D721Med (cell line): ENCODE data around the gene PDE11A.
"Not testable (repeated sequence)": the region's sequence is repeated elsewhere in the genome, so short reads cannot be mapped to it uniquely, and the experiment has no call there.

Experiments
- DNase-seq: peaks from one replicate; pipeline ENCODE4 v3.0.0; 2011; ENCODE audit warnings: low spot score; ENCODE audit not compliant: insufficient read length
- FAIRE-seq: peaks from 2 replicates; lab custom pipeline; 2011; peaks lifted over from hg19 to GRCh38; lab: Jason Lieb, UNC
- CTCF ChIP-seq: IDR thresholded peaks from 2 replicates; pipeline ENCODE4 v1.5.1; 2012; ENCODE audit warnings: mild to moderate bottlenecking, control low read depth; ENCODE audit not compliant: insufficient read depth; ENCODE audit errors: missing control alignments

PDE11A gene

GRCh38 chr2:178066324-178066723, 6.3 kb downstream of the PDE11A start:
- FAIRE-seq (no peak), DNase-seq (no peak)
- TF ChIP-seq CTCF = no peak

GRCh38 chr2:178059681-178060080, 12.9 kb downstream of the PDE11A start:
- no peak for DNase-seq
- FAIRE-seq = no peak

GRCh38 chr2:178059111-178059510, 13.5 kb downstream of the PDE11A start:
- TF ChIP-seq CTCF = no peak
- FAIRE-seq = no peak
- DNase-seq = no peak

More at GRCh38 chr2:178059681-178060080, 12.9 kb downstream of the PDE11A start:
- no peak for TF ChIP-seq CTCF

- no peak for FAIRE-seq
- no peak for TF ChIP-seq CTCF
- no peak for DNase-seq
Observed at GRCh38 chr2:178057179-178057680, 15.3 kb downstream of the PDE11A start.

- no peak for TF ChIP-seq CTCF
- no peak for FAIRE-seq
- no peak for DNase-seq
Observed at GRCh38 chr2:178056345-178056744, 16.2 kb downstream of the PDE11A start.

GRCh38 chr2:178051257-178051656, 21.3 kb downstream of the PDE11A start:
- not testable (repeated sequence) for DNase-seq, FAIRE-seq

GRCh38 chr2:178047391-178047790, 25.2 kb downstream of the PDE11A start:
- FAIRE-seq (no peak), DNase-seq (no peak)
- no peak for TF ChIP-seq CTCF

- no peak for FAIRE-seq
- DNase-seq = no peak
- TF ChIP-seq CTCF = no peak
Observed at GRCh38 chr2:178044836-178045235, 27.7 kb downstream of the PDE11A start.
